NCI-H524 (cell line): ENCODE results near the gene PAK5.

Source experiments
- DNase-seq, 2 experiments: peaks; one replicate each; lab custom pipeline; 2025; lab: John Stamatoyannopoulos, UW

PAK5 gene

GRCh38 chr20:9838378-9839295 is at the start of gene PAK5:
PAK5 (minus strand) TSS chr20:9839076; CDS start chr20:9644328, 194,748 bp downstream.
- peak; percentile 98 for DNase-seq

GRCh38 chr20:9887706-9888105 is 48.8 kb upstream of the PAK5 start:
- DNase-seq = no peak

- DNase-seq = no peak
Observed at GRCh38 chr20:9886227-9886626, 47.4 kb upstream of the PAK5 start.

GRCh38 chr20:9884666-9885065 is 45.8 kb upstream of the PAK5 start:
- peak; percentile 28 to 39 for DNase-seq

- DNase-seq = peak in 1 of 2 experiments; percentile 14
Observed at GRCh38 chr20:9884061-9884460, 45.2 kb upstream of the PAK5 start.

GRCh38 chr20:9877932-9878495 is 39.1 kb upstream of the PAK5 start:
- DNase-seq = no peak

- DNase-seq = peak; percentile 37 to 82
Observed at GRCh38 chr20:9867196-9867980, 28.5 kb upstream of the PAK5 start.

- no peak for DNase-seq
Observed at GRCh38 chr20:9852566-9852965, 13.7 kb upstream of the PAK5 start.

GRCh38 chr20:9839626-9840025 is 750 bp upstream of the PAK5 start:
- no peak for DNase-seq

GRCh38 chr20:9838035-9838377 is 870 bp downstream of the PAK5 start:
- peak in 1 of 2 experiments; percentile 79 for DNase-seq

GRCh38 chr20:9837634-9838033 is 1.2 kb downstream of the PAK5 start:
- DNase-seq = peak; percentile 63 to 68

GRCh38 chr20:9835302-9835701 is 3.6 kb downstream of the PAK5 start:
- no peak for DNase-seq

GRCh38 chr20:9831032-9831431 is 7.8 kb downstream of the PAK5 start:
- DNase-seq = no peak

GRCh38 chr20:9829835-9830234 is 9.0 kb downstream of the PAK5 start:
- no peak for DNase-seq

GRCh38 chr20:9817654-9818053 is 21.2 kb downstream of the PAK5 start:
- DNase-seq = no peak

- DNase-seq = no peak
Observed at GRCh38 chr20:9815632-9816031, 23.2 kb downstream of the PAK5 start.

GRCh38 chr20:9810738-9811137 is 28.1 kb downstream of the PAK5 start:
- no peak for DNase-seq

- no peak for DNase-seq
Observed at GRCh38 chr20:9809271-9809670, 29.6 kb downstream of the PAK5 start.

GRCh38 chr20:9808166-9808565 is 30.7 kb downstream of the PAK5 start:
- peak in 1 of 2 experiments; percentile 38 for DNase-seq

- peak; percentile 20 to 66 for DNase-seq
Observed at GRCh38 chr20:9807136-9807535, 31.7 kb downstream of the PAK5 start.

GRCh38 chr20:9800421-9800820 is 38.5 kb downstream of the PAK5 start:
- no peak for DNase-seq

GRCh38 chr20:9794831-9795230 is 44.0 kb downstream of the PAK5 start:
- no peak for DNase-seq

GRCh38 chr20:9792674-9793073 is 46.2 kb downstream of the PAK5 start:
- DNase-seq = no peak
